ENCODE results near the gene FAM20B.
"Not testable (repeated sequence)": the region's sequence is repeated elsewhere in the genome, so short reads cannot be mapped to it uniquely, and the experiment has no call there.

FAM20B gene

GRCh38 chr1:179025975-179026812, 500 bp downstream of the FAM20B start:
- peak; percentile 81 for DNase-seq

- DNase-seq: no peak
These were observed 1.3 kb downstream of the FAM20B start for GRCh38 chr1:179026813-179027669.

GRCh38 chr1:179029321-179029759, 3.6 kb downstream of the FAM20B start:
- DNase-seq: no peak

GRCh38 chr1:179030130-179030529, 4.4 kb downstream of the FAM20B start:
- no peak for DNase-seq

GRCh38 chr1:179030683-179031082, 5.0 kb downstream of the FAM20B start:
- DNase-seq: no peak

GRCh38 chr1:179031284-179031683, 5.6 kb downstream of the FAM20B start:
- no peak for DNase-seq

- DNase-seq: no peak
These were observed 6.3 kb downstream of the FAM20B start for GRCh38 chr1:179031855-179032513.

GRCh38 chr1:179034720-179035119, 9.0 kb downstream of the FAM20B start:
- DNase-seq: peak; percentile 5

- DNase-seq: peak; percentile 17
These were observed 11.3 kb downstream of the FAM20B start for GRCh38 chr1:179036844-179037465.

- DNase-seq: no peak
These were observed 13.0 kb downstream of the FAM20B start for GRCh38 chr1:179038528-179039281.

- DNase-seq: not testable (repeated sequence)
These were observed 13.9 kb downstream of the FAM20B start for GRCh38 chr1:179039502-179040174.

- not testable (repeated sequence) for DNase-seq
These were observed 14.5 kb downstream of the FAM20B start for GRCh38 chr1:179040175-179040551.

GRCh38 chr1:179042087-179042486, 16.4 kb downstream of the FAM20B start:
- DNase-seq: no peak

GRCh38 chr1:179042700-179043099, 17.0 kb downstream of the FAM20B start:
- DNase-seq: no peak

- no peak for DNase-seq
These were observed 17.6 kb downstream of the FAM20B start for GRCh38 chr1:179043266-179043665.

GRCh38 chr1:179043907-179044306, 18.2 kb downstream of the FAM20B start:
- no peak for DNase-seq

- DNase-seq: no peak
These were observed 21.3 kb downstream of the FAM20B start for GRCh38 chr1:179046808-179047635.

GRCh38 chr1:179047636-179047997, 21.9 kb downstream of the FAM20B start:
- DNase-seq: no peak

GRCh38 chr1:179048339-179049124, 22.8 kb downstream of the FAM20B start:
- DNase-seq: no peak

- DNase-seq: no peak
These were observed 27.1 kb downstream of the FAM20B start for GRCh38 chr1:179052776-179053175.
